Esophagus muscularis mucosa (tissue), 4 donors: ENCODE measurements around the gene CAMKV.

Experiments
- CTCF ChIP-seq, 3 experiments: fragments of 200-600 bp in 2 of 3; fragments of 450-650 bp in 1 of 3; sonication (generic) in 2 of 3; IDR thresholded peaks; one replicate each; pipeline ENCODE4 v1.5.1; 2017 to 2019; ENCODE audit warnings: antibody characterized with exemption in 3 of 3, mild to moderate bottlenecking in 2 of 3, moderate library complexity in 1 of 3
- EP300 ChIP-seq: sonication (generic); formaldehyde crosslinking; IDR thresholded peaks from one replicate; pipeline ENCODE4 v1.6.1; 2017; ENCODE audit warnings: antibody characterized with exemption
- POLR2A ChIP-seq: fragments of 450-650 bp; IDR thresholded peaks from one replicate; pipeline ENCODE4 v1.6.1; 2017; ENCODE audit warnings: antibody characterized with exemption, moderate library complexity, mild to moderate bottlenecking, low read depth

- TF ChIP-seq CTCF (IDR thresholded peaks at IDR 0.05) (no peak), POLR2A (no peak), EP300 (no peak)
Measured at GRCh38 chr3:49877716-49878115, 8.0 kb upstream of the CAMKV start.
